ENCODE data around the gene CPTP.

GRCh38 chr1:1366699-1367066, 42.1 kb downstream of the CPTP start:
- TF ChIP-seq CTCF (IDR thresholded peaks at IDR 0.05): no peak
- no peak for TF ChIP-seq EZH2 (IDR thresholded peaks at IDR 0.05)
- TF ChIP-seq EZH2phosphoT487 (IDR thresholded peaks at IDR 0.05): no peak

Measured in neural progenitor cell (in vitro differentiated cells).